Measurements from ENCODE around the gene GRPR. TPM values are rescaled to one million over a fixed set of nuclear protein-coding genes. Genes with fewer than 3 reads are reported as not detected.
"Not testable (repeated sequence)": the region's sequence is repeated elsewhere in the genome, so short reads cannot be mapped to it uniquely, and the experiment has no call there.

The GRPR gene
- total and polyA plus RNA-seq, 10 of the 15 experiments (the other 5 are each of a cell fraction or from before 2014, with no cell fraction given) = 0.10 to 3.7 (median 0.21) TPM; not detected in 1

DNA sequence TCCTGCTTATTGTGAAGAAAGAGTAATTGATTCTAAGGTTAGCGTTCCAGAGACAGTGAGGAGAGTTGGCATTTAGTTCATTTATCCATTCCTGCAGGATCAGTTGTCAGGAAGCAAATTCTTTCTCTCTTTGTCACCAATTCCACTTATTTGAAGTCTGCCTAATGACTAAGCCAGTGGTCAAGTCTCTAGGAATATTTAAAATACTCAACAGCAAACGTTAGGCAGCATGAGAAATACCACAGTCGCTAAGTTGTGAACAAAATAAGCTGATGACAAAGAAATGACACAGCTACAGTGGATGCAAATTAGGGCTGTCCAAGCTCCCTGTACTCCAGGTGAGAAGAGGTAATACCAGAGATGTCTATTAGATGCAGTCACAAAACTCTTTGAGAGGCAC lies 37.4 kb downstream of the GRPR start:
- RAD21 ChIA-PET (ENCODE audit: unreplicated experiment) = no interaction called here
- CTCF ChIA-PET = interaction anchor here (0.7 kb wide), 1 partner anchor 51 kb away, joined by 3 read pairs; no protein-coding TSS in a partner anchor

GRCh38 chrX:16161173-16161572 lies 37.8 kb downstream of the GRPR start:
- CTCF ChIA-PET; ATAC-seq; POLR2A ChIA-PET; DNase-seq (ENCODE audit: low read depth, low spot score); H3K9ac ChIP-seq (ENCODE audit: control insufficient read depth, insufficient read depth, low read length); H3K4me3 ChIP-seq; H3K79me2 ChIP-seq (ENCODE audit: control insufficient read depth, insufficient read depth, low read length); H3K27ac ChIP-seq (ENCODE audit: control insufficient read depth, insufficient read depth); intact Hi-C loops (cut with micrococcal nuclease; ENCODE audit: unreplicated experiment); in situ Hi-C loops (cut with MboI); H3K27me3 ChIP-seq (replicated peaks in 1 of 2; ENCODE audit: control insufficient read depth in 2 of 2, insufficient read depth in 2 of 2, low read length in 1 of 2); H3K4me2 ChIP-seq (ENCODE audit: control insufficient read depth, insufficient read depth); BruUV-seq (replicated peaks); H2AFZ ChIP-seq (ENCODE audit: control insufficient read depth, low read depth, low read length); FAIRE-seq; H3K9me3 ChIP-seq (replicated peaks; ENCODE audit: control insufficient read depth, insufficient read depth, low read length); RAD21 ChIA-PET (ENCODE audit: unreplicated experiment); H3K4me1 ChIP-seq (ENCODE audit: control insufficient read depth, insufficient read depth, low read length); SMC1A ChIA-PET (ENCODE audit: uncharacterized antibody, unreplicated experiment); H4K20me1 ChIP-seq (ENCODE audit: control insufficient read depth, insufficient read depth); H3K36me3 ChIP-seq (ENCODE audit: control insufficient read depth in 2 of 2, insufficient read depth in 2 of 2, low read length in 1 of 2): not testable (repeated sequence)
- 20% methylated on average over 2 of the region's 2 CpGs for WGBS (ENCODE audit: insufficient coverage, insufficient replicate concordance, low lambda C conversion rate, missing lambda C conversion rate)

More for the DNA sequence above, 37.4 kb downstream of the GRPR start:
- Histone ChIP-seq H3K9ac (ENCODE audit: control insufficient read depth, insufficient read depth, low read length) (no peak overlapping the region), H2AFZ (ENCODE audit: control insufficient read depth, low read depth, low read length) (no peak overlapping the region), H3K4me3 (no peak overlapping the region), H3K27me3 (replicated peaks in 1 of 2; ENCODE audit: control insufficient read depth in 2 of 2, insufficient read depth in 2 of 2, low read length in 1 of 2) (no peaks in the 10 kb centered on the region; a peak in 1 of 4 replicates), H3K27ac (ENCODE audit: control insufficient read depth, insufficient read depth) (no peak overlapping the region), H3K4me2 (ENCODE audit: control insufficient read depth, insufficient read depth) (no peak overlapping the region), H3K4me1 (ENCODE audit: control insufficient read depth, insufficient read depth, low read length) (no peaks in the 10 kb centered on the region), H3K79me2 (ENCODE audit: control insufficient read depth, insufficient read depth, low read length) (no peaks in the 10 kb centered on the region), H4K20me1 (ENCODE audit: control insufficient read depth, insufficient read depth) (no peaks in the 10 kb centered on the region), H3K36me3 (ENCODE audit: control insufficient read depth in 2 of 2, insufficient read depth in 2 of 2, low read length in 1 of 2) (no peaks in the 10 kb centered on the region), H3K9me3 (replicated peaks; ENCODE audit: control insufficient read depth, insufficient read depth, low read length) (no peaks in the 10 kb centered on the region)
- ChIA-PET SMC1A (ENCODE audit: uncharacterized antibody, unreplicated experiment) (no interaction called here), POLR2A (no interaction called here)
- ATAC-seq (no peak), DNase-seq (ENCODE audit: low read depth, low spot score) (no peak), FAIRE-seq (no peak)
- TF ChIP-seq, protein P1, sequence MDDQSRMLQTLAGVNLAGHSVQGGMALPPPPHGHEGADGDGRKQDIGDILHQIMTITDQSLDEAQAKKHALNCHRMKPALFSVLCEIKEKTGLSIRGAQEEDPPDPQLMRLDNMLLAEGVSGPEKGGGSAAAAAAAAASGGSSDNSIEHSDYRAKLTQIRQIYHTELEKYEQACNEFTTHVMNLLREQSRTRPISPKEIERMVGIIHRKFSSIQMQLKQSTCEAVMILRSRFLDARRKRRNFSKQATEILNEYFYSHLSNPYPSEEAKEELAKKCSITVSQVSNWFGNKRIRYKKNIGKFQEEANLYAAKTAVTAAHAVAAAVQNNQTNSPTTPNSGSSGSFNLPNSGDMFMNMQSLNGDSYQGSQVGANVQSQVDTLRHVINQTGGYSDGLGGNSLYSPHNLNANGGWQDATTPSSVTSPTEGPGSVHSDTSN (IDR thresholded peaks at IDR 0.05; ENCODE audit: insufficient replicate concordance, low read depth, low read length) = peak; percentile 4
- no peak for TF ChIP-seq SMAD5 (IDR thresholded peaks at IDR 0.05; ENCODE audit: low read depth)
- WGBS (ENCODE audit: insufficient coverage, insufficient replicate concordance, low lambda C conversion rate, missing lambda C conversion rate) = 25% methylated on average over 3 of the region's 3 CpGs
- BruUV-seq (replicated peaks) = no TSS peak
- in situ Hi-C loops (cut with MboI) = no loop called here
- intact Hi-C loops (cut with micrococcal nuclease; ENCODE audit: unreplicated experiment) = no loop called here
